ENCODE measurements around the gene MAP3K14. TPM values are rescaled to one million over a fixed set of nuclear protein-coding genes. Genes with fewer than 3 reads are reported as not detected.

The MAP3K14 gene
- total RNA-seq, 1 experiment from 2014 or later, result 16.4 TPM

DNA sequence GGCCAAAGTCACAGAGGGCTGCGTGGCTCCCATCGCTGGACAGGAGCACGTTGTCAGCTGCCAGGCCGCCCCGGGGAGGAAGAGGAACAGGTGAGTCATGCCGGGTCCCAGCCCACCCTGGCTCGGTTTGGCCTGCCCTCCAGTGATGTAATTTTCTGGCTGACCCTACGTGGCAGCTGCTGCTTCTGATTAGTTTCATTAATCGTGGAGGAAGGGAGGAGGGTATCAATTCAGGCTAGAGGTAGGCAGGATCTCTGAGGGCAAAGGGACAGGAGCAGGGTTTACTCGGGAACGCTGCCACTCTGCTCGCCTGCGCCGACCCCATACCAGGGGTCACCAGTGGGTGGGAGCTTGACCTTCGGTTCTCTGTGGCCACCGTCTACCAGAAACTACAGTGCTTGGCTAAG is 43.3 kb downstream of the MAP3K14 start:
- CTCF ChIA-PET, result no interaction called here
- H3K27me3 ChIP-seq (ENCODE audit: insufficient read depth, low read length), result no peaks in the 10 kb centered on the region
- H3K9me3 ChIP-seq (ENCODE audit: control insufficient read depth in 1 of 2, insufficient read depth in 1 of 2, low read depth in 1 of 2, low read length in 2 of 2), result no peaks in the 10 kb centered on the region
- H4K20me1 ChIP-seq (ENCODE audit: insufficient read depth), result no peaks in the 10 kb centered on the region; the same call in 1 of the 2 replicates
- RAD21 ChIA-PET (ENCODE audit: low non-redundant PET in 1 of 2, low total read pairs in 2 of 2, uncharacterized antibody in 2 of 2, unreplicated experiment in 2 of 2), result no interaction called here
- no peak overlapping the region for H3K4me2 ChIP-seq (ENCODE audit: low read length)
- H3K36me3 ChIP-seq (ENCODE audit: control insufficient read depth in 1 of 2, insufficient read depth in 2 of 2, low read length in 2 of 2), result peaks cover 41 to 45% of the 10 kb centered on the region in 2 experiments
- POLR2A ChIA-PET, result no interaction called here
- H3K9ac ChIP-seq (ENCODE audit: low read length), result no peak overlapping the region
- H3K4me1 ChIP-seq (ENCODE audit: control insufficient read depth in 1 of 2, insufficient read depth in 2 of 2, low read length in 2 of 2), result peaks cover 10 to 15% of the 10 kb centered on the region in 2 experiments
- no peak overlapping the region for H2AFZ ChIP-seq (ENCODE audit: low read depth, low read length, poor library complexity, severe bottlenecking)
- no TSS peak for BruUV-seq (replicated peaks)
- no peak for DNase-seq (ENCODE audit: low read depth, low spot score)
- no peak overlapping the region for H3K4me3 ChIP-seq (replicated peaks in 1 of 2; ENCODE audit: low read depth in 1 of 2, low read length in 2 of 2)
- no peak for ATAC-seq
- H3K79me2 ChIP-seq (ENCODE audit: insufficient read depth, low read length), result peaks cover 6% of the 10 kb centered on the region; the same call in 1 of the 2 replicates
- H3K27ac ChIP-seq (ENCODE audit: low read depth, low read length), result no peak overlapping the region
- no peaks in the 10 kb centered on the region for H3K9me2 ChIP-seq (ENCODE audit: insufficient read depth)
- TF ChIP-seq ELF1 (IDR thresholded peaks at IDR 0.05; ENCODE audit: borderline replicate concordance, low read depth) (no peak), YY1 (IDR thresholded peaks at IDR 0.05; ENCODE audit: extremely low read depth, insufficient replicate concordance, low read depth, low read length) (no peak), FOSL1 (IDR thresholded peaks at IDR 0.05; ENCODE audit: low read depth) (no peak), TCF7L2 (IDR thresholded peaks at IDR 0.05; ENCODE audit: borderline replicate concordance, extremely low read depth, insufficient read depth, insufficient read length) (no peak), CEBPB (IDR thresholded peaks at IDR 0.05; ENCODE audit: low read depth) (no peak), RAD21 (IDR thresholded peaks at IDR 0.05; ENCODE audit: low read depth) (no peak)
- TF ChIP-seq, protein P1, sequence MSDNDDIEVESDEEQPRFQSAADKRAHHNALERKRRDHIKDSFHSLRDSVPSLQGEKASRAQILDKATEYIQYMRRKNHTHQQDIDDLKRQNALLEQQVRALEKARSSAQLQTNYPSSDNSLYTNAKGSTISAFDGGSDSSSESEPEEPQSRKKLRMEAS (IDR thresholded peaks at IDR 0.05), result no peak
- intact Hi-C loops (cut with micrococcal nuclease), result no loop called here

DNA sequence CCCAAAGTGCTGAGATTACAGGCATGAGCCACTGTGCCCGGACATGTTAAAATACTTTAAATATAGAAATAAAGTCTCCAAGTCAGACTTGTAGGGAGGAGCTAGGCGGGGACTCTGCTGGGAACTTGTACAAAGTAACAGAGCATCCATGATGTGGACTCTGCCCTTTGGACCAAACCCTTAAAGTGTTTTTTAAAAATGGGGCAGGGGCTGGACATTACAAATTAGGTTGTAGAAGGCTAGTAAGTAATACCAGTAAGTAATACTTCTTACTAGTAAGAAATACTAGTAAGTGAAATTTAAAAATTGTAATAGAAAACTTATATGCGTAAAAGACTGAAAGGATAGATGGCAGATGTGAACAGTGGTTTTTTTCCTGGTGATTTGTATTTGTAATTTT is 45.2 kb downstream of the MAP3K14 start:
- no peak overlapping the region for H3K27ac ChIP-seq (ENCODE audit: low read depth, low read length)
- DNase-seq (ENCODE audit: low read depth, low spot score) (no peak), ATAC-seq (no peak)
- no peaks in the 10 kb centered on the region for H3K27me3 ChIP-seq (ENCODE audit: insufficient read depth, low read length)
- no peak overlapping the region for H3K9ac ChIP-seq (ENCODE audit: low read length)
- H3K9me3 ChIP-seq (ENCODE audit: control insufficient read depth in 1 of 2, insufficient read depth in 1 of 2, low read depth in 1 of 2, low read length in 2 of 2), result no peaks in the 10 kb centered on the region
- POLR2A ChIA-PET, result no interaction called here
- H3K4me3 ChIP-seq (replicated peaks in 1 of 2; ENCODE audit: low read depth in 1 of 2, low read length in 2 of 2), result no peak overlapping the region
- CTCF ChIA-PET, result interaction anchor here (1.4 to 1.8 kb wide), 2 partner anchors 12 to 52 kb away, joined by 3 to 11 read pairs; no protein-coding TSS in a partner anchor
- H3K9me2 ChIP-seq (ENCODE audit: insufficient read depth), result no peaks in the 10 kb centered on the region
- intact Hi-C loops (cut with micrococcal nuclease), result loop anchor here (1.0 kb wide), 1 partner anchor 52 kb away; no protein-coding TSS in a partner anchor
- H3K79me2 ChIP-seq (ENCODE audit: insufficient read depth, low read length), result peaks cover 6% of the 10 kb centered on the region; the same call in 1 of the 2 replicates
- H3K4me1 ChIP-seq (ENCODE audit: control insufficient read depth in 1 of 2, insufficient read depth in 2 of 2, low read length in 2 of 2), result 0 out of 4 replicates have a peak, but pooled peaks cover 0 to 2% of the 10 kb centered on the region in 2 experiments
- RAD21 ChIA-PET (ENCODE audit: low non-redundant PET in 1 of 2, low total read pairs in 2 of 2, uncharacterized antibody in 2 of 2, unreplicated experiment in 2 of 2), result interaction anchor here in 1 of 2 experiments (0.5 kb wide), 1 partner anchor 54 kb away, joined by 3 read pairs; no protein-coding TSS in a partner anchor
- no TSS peak for BruUV-seq (replicated peaks)
- no peak overlapping the region for H2AFZ ChIP-seq (ENCODE audit: low read depth, low read length, poor library complexity, severe bottlenecking)
- H4K20me1 ChIP-seq (ENCODE audit: insufficient read depth), result no peaks in the 10 kb centered on the region
- peaks cover 51 to 55% of the 10 kb centered on the region in 2 experiments for H3K36me3 ChIP-seq (ENCODE audit: control insufficient read depth in 1 of 2, insufficient read depth in 2 of 2, low read length in 2 of 2)
- H3K4me2 ChIP-seq (ENCODE audit: low read length), result no peak overlapping the region
- TF ChIP-seq JUND (IDR thresholded peaks at IDR 0.05) (no peak), EGR1 (IDR thresholded peaks at IDR 0.05; ENCODE audit: low read depth) (no peak), CBX3 (IDR thresholded peaks at IDR 0.05; ENCODE audit: low read depth) (no peak), EZH2 (IDR thresholded peaks at IDR 0.05) (no peak), FOSL1 (IDR thresholded peaks at IDR 0.05; ENCODE audit: low read depth) (no peak), TCF7L2 (IDR thresholded peaks at IDR 0.05; ENCODE audit: borderline replicate concordance, extremely low read depth, insufficient read depth, insufficient read length) (no peak), SIN3A (IDR thresholded peaks at IDR 0.05; ENCODE audit: low read depth) (no peak)
- TF ChIP-seq, protein P2, sequence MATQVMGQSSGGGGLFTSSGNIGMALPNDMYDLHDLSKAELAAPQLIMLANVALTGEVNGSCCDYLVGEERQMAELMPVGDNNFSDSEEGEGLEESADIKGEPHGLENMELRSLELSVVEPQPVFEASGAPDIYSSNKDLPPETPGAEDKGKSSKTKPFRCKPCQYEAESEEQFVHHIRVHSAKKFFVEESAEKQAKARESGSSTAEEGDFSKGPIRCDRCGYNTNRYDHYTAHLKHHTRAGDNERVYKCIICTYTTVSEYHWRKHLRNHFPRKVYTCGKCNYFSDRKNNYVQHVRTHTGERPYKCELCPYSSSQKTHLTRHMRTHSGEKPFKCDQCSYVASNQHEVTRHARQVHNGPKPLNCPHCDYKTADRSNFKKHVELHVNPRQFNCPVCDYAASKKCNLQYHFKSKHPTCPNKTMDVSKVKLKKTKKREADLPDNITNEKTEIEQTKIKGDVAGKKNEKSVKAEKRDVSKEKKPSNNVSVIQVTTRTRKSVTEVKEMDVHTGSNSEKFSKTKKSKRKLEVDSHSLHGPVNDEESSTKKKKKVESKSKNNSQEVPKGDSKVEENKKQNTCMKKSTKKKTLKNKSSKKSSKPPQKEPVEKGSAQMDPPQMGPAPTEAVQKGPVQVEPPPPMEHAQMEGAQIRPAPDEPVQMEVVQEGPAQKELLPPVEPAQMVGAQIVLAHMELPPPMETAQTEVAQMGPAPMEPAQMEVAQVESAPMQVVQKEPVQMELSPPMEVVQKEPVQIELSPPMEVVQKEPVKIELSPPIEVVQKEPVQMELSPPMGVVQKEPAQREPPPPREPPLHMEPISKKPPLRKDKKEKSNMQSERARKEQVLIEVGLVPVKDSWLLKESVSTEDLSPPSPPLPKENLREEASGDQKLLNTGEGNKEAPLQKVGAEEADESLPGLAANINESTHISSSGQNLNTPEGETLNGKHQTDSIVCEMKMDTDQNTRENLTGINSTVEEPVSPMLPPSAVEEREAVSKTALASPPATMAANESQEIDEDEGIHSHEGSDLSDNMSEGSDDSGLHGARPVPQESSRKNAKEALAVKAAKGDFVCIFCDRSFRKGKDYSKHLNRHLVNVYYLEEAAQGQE (IDR thresholded peaks at IDR 0.05; ENCODE audit: low read depth), result no peak
- TF ChIP-seq, protein P3, sequence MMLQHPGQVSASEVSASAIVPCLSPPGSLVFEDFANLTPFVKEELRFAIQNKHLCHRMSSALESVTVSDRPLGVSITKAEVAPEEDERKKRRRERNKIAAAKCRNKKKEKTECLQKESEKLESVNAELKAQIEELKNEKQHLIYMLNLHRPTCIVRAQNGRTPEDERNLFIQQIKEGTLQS (IDR thresholded peaks at IDR 0.05), result no peak
- TF ChIP-seq, protein P1 (IDR thresholded peaks at IDR 0.05), result no peak

Data from HCT116 (cell line).